NB4 (cell line): Measurements from ENCODE around the gene TMEM248.

Source experiments
- MYC ChIP-seq: IDR thresholded peaks from 2 replicates; pipeline ENCODE4 v1.6.1; 2011; ENCODE audit warnings: low read depth, low read length
- POLR2A ChIP-seq: IDR thresholded peaks from 2 replicates; pipeline ENCODE4 v1.6.1; 2011; ENCODE audit warnings: mild to moderate bottlenecking; ENCODE audit not compliant: insufficient read length; ENCODE audit errors: extremely low read depth
- TF ChIP-seq, protein P1 (sequence below): IDR thresholded peaks from one replicate; pipeline ENCODE4 v1.5.1; 2012; ENCODE audit warnings: low read depth, low read length
- TF ChIP-seq, protein P2 (sequence below): IDR thresholded peaks from 2 replicates; pipeline ENCODE4 v1.6.1; 2011; ENCODE audit warnings: low read depth, low read length

DNA sequence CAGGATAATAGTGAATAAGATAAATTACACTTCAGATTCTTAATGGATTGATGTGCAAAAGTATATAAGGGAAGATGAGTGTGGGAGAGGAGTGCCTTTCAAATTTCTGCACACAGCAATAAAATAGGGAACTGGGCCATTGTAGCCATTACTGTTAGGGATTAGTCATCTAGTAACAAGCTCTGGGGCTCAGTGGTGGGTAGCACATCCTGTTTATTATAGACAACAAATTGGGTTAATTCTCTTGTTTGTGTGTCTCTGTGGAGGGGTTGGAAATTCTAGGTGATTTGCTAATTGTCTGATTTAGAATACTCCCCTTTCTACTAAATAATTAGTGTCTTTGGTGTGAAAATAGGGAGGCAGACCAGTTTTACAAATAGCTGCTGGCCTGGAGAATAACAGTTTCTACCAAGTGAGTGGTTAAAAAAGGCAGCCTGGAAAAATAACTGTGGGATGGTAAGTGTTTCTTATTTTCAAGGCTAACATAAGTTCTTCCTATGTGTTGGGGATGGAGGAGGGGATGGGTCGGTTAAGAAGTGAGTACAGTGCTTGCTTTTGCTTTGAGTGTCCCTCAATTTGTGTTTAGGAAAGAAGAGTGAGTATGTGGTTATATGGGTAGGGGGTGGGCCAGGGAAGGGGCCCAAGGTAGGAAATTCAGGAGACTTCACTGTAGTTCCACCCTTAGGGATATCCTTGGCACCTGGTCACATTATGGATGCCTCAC, 43.3 kb upstream of the TMEM248 start:
- TF ChIP-seq POLR2A (no peak), MYC (no peak)
- TF ChIP-seq, protein P1, sequence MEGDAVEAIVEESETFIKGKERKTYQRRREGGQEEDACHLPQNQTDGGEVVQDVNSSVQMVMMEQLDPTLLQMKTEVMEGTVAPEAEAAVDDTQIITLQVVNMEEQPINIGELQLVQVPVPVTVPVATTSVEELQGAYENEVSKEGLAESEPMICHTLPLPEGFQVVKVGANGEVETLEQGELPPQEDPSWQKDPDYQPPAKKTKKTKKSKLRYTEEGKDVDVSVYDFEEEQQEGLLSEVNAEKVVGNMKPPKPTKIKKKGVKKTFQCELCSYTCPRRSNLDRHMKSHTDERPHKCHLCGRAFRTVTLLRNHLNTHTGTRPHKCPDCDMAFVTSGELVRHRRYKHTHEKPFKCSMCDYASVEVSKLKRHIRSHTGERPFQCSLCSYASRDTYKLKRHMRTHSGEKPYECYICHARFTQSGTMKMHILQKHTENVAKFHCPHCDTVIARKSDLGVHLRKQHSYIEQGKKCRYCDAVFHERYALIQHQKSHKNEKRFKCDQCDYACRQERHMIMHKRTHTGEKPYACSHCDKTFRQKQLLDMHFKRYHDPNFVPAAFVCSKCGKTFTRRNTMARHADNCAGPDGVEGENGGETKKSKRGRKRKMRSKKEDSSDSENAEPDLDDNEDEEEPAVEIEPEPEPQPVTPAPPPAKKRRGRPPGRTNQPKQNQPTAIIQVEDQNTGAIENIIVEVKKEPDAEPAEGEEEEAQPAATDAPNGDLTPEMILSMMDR = no peak
- TF ChIP-seq, protein P2, sequence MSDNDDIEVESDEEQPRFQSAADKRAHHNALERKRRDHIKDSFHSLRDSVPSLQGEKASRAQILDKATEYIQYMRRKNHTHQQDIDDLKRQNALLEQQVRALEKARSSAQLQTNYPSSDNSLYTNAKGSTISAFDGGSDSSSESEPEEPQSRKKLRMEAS = no peak
